Breast epithelium (tissue), 3 donors: ENCODE measurements around the gene CALHM1.

Experiments used
- CTCF ChIP-seq, 3 donors: fragments of 450-650 bp; IDR thresholded peaks; one replicate each; pipeline ENCODE4 v1.5.1; 2016 to 2017; ENCODE audit warnings: antibody characterized with exemption in 3 of 3, mild to moderate bottlenecking in 3 of 3, moderate library complexity in 3 of 3
- POLR2A ChIP-seq: fragments of 450-650 bp; IDR thresholded peaks from one replicate; pipeline ENCODE4 v1.6.1; 2016; ENCODE audit warnings: antibody characterized with exemption, mild to moderate bottlenecking, moderate library complexity

- TF ChIP-seq POLR2A (no peak), CTCF (IDR thresholded peaks at IDR 0.05) (no peak)
Measured at GRCh38 chr10:103451091-103451813, 7.4 kb downstream of the CALHM1 start.
